RWPE2 (cell line): ENCODE data around the gene KIAA1614.
A peak's percentile ranks its signal among the peaks of the same experiment; 100 is the strongest.

Experiments
- ATAC-seq: fragments of 200-7000 bp; cut with Tn5 transposase; 3 replicates; pipeline ENCODE4 v1.9.1; 2021; ENCODE audit warnings: low read depth
- DNase-seq: peaks from one replicate; pipeline ENCODE4 v3.0.0-alpha.2; 2020; ENCODE audit warnings: low spot score
- H3K27ac ChIP-seq: fragments of 450-650 bp; 2 replicates; pipeline ENCODE4 v1.5.1; 2017; ENCODE audit warnings: mild to moderate bottlenecking; ENCODE audit not compliant: poor library complexity, severe bottlenecking
- H3K27me3 ChIP-seq: fragments of 250-450 bp; sonication (Bioruptor Pico); 2 replicates; pipeline ENCODE4 v1.5.1; 2021; ENCODE audit warnings: mild to moderate bottlenecking, moderate library complexity; ENCODE audit not compliant: insufficient read depth, poor library complexity, severe bottlenecking
- H3K36me3 ChIP-seq: fragments of 250-450 bp; sonication (Bioruptor Pico); 2 replicates; pipeline ENCODE4 v1.5.1; 2020; ENCODE audit warnings: low read depth, mild to moderate bottlenecking, moderate library complexity
- H3K4me1 ChIP-seq: fragments of 250-450 bp; sonication (Bioruptor Pico); 2 replicates; pipeline ENCODE4 v1.5.1; 2021; ENCODE audit warnings: mild to moderate bottlenecking, moderate library complexity; ENCODE audit not compliant: insufficient read depth, poor library complexity, severe bottlenecking
- H3K4me3 ChIP-seq: fragments of 250-450 bp; sonication (Bioruptor Pico); 2 replicates; pipeline ENCODE4 v1.5.1; 2021; ENCODE audit warnings: mild to moderate bottlenecking, moderate library complexity; ENCODE audit not compliant: severe bottlenecking
- H3K9me3 ChIP-seq: fragments of 250-450 bp; sonication (Bioruptor Pico); 2 replicates; pipeline ENCODE4 v1.5.1; 2021; ENCODE audit warnings: mild to moderate bottlenecking, moderate library complexity; ENCODE audit not compliant: severe bottlenecking
- CTCF ChIP-seq: fragments of 450-650 bp; IDR thresholded peaks from one replicate; pipeline ENCODE4 v1.5.1; 2017; ENCODE audit warnings: mild to moderate bottlenecking, moderate library complexity; ENCODE audit not compliant: poor library complexity, severe bottlenecking

Gene KIAA1614

GRCh38 chr1:180921386-180921785 lies 8.7 kb downstream of the KIAA1614 start:
- Histone ChIP-seq H3K27ac (no peak overlapping the region), H3K4me1 (no peaks in the 10 kb centered on the region), H3K36me3 (no peaks in the 10 kb centered on the region), H3K27me3 (no peaks in the 10 kb centered on the region), H3K9me3 (no peaks in the 10 kb centered on the region), H3K4me3 (no peak overlapping the region)
- no peak for DNase-seq
- no peak for ATAC-seq
- no peak for TF ChIP-seq CTCF

- Histone ChIP-seq H3K27ac (no peak overlapping the region), H3K9me3 (no peaks in the 10 kb centered on the region), H3K4me1 (no peaks in the 10 kb centered on the region), H3K27me3 (no peaks in the 10 kb centered on the region), H3K4me3 (no peak overlapping the region), H3K36me3 (no peaks in the 10 kb centered on the region)
- DNase-seq (no peak), ATAC-seq (no peak)
- TF ChIP-seq CTCF: no peak
These were observed 9.4 kb downstream of the KIAA1614 start for GRCh38 chr1:180921891-180922630.

- H3K4me3 ChIP-seq: no peak overlapping the region
- ATAC-seq (no peak), DNase-seq (no peak)
- no peaks in the 10 kb centered on the region for H3K27me3 ChIP-seq
- no peaks in the 10 kb centered on the region for H3K4me1 ChIP-seq
- H3K9me3 ChIP-seq: no peaks in the 10 kb centered on the region
- H3K27ac ChIP-seq: no peak overlapping the region
- H3K36me3 ChIP-seq: no peaks in the 10 kb centered on the region
- no peak for TF ChIP-seq CTCF
These were observed 9.9 kb downstream of the KIAA1614 start for GRCh38 chr1:180922631-180923015.

- H3K27ac ChIP-seq: no peak overlapping the region
- H3K9me3 ChIP-seq: no peaks in the 10 kb centered on the region
- TF ChIP-seq CTCF: no peak
- H3K27me3 ChIP-seq: no peaks in the 10 kb centered on the region
- DNase-seq (no peak), ATAC-seq (peak; percentile 69)
- no peaks in the 10 kb centered on the region for H3K4me1 ChIP-seq
- H3K36me3 ChIP-seq: no peaks in the 10 kb centered on the region
- H3K4me3 ChIP-seq: no peak overlapping the region
These were observed 10.5 kb downstream of the KIAA1614 start for GRCh38 chr1:180923021-180923841.
